ENCODE data around the gene ZNF79.
A peak's percentile ranks its signal among the peaks of the same experiment; 100 is the strongest.

Gene ZNF79

GRCh38 chr9:127438394-127438793 is 14.2 kb downstream of the ZNF79 start:
- TF ChIP-seq CSRNP3 (CRISPR knock-in tag; IDR thresholded peaks at IDR 0.05) = no peak
- TF ChIP-seq OSR1 (CRISPR knock-in tag; IDR thresholded peaks at IDR 0.05) = no peak
- TF ChIP-seq ZFP3 (CRISPR knock-in tag; IDR thresholded peaks at IDR 0.05) = no peak
- no peak for TF ChIP-seq PPARA (CRISPR knock-in tag; IDR thresholded peaks at IDR 0.05; ENCODE audit: borderline replicate concordance)
- TF ChIP-seq GLIS3 (CRISPR knock-in tag; IDR thresholded peaks at IDR 0.05) = no peak
- no peak for TF ChIP-seq ZFP30 (CRISPR knock-in tag; IDR thresholded peaks at IDR 0.05)
- no peak for ATAC-seq

- peak; percentile 20 for ATAC-seq
- TF ChIP-seq CREB5 (CRISPR knock-in tag; IDR thresholded peaks at IDR 0.05; ENCODE audit: low read depth) (no peak), POU6F1 (CRISPR knock-in tag; IDR thresholded peaks at IDR 0.05; ENCODE audit: borderline replicate concordance, low read depth) (no peak), TOX (CRISPR knock-in tag; IDR thresholded peaks at IDR 0.05; ENCODE audit: borderline replicate concordance) (no peak), PPARA (CRISPR knock-in tag; IDR thresholded peaks at IDR 0.05; ENCODE audit: borderline replicate concordance) (no peak), ARNTL (CRISPR knock-in tag; IDR thresholded peaks at IDR 0.05; ENCODE audit: borderline replicate concordance, low read depth) (no peak), ZNF565 (CRISPR knock-in tag; conservative IDR thresholded peaks at IDR 0.05; ENCODE audit: low read depth) (no peak), CSDC2 (CRISPR knock-in tag; IDR thresholded peaks at IDR 0.05) (no peak), ZNF8 (CRISPR knock-in tag; IDR thresholded peaks at IDR 0.05) (no peak), ESRRG (CRISPR knock-in tag; IDR thresholded peaks at IDR 0.05) (no peak), SNAI2 (CRISPR knock-in tag; IDR thresholded peaks at IDR 0.05) (no peak), PATZ1 (CRISPR knock-in tag; IDR thresholded peaks at IDR 0.05; ENCODE audit: borderline replicate concordance) (no peak), ZNF70 (CRISPR knock-in tag; IDR thresholded peaks at IDR 0.05) (no peak)
These were observed 20.2 kb downstream of the ZNF79 start for GRCh38 chr9:127444283-127444920.

GRCh38 chr9:127444921-127445850 is 21.0 kb downstream of the ZNF79 start:
- peak; percentile 2; the same call in 2 of the 3 replicates for ATAC-seq
- no peak for TF ChIP-seq ZNF70 (CRISPR knock-in tag; IDR thresholded peaks at IDR 0.05)
- TF ChIP-seq TOX (CRISPR knock-in tag; IDR thresholded peaks at IDR 0.05; ENCODE audit: borderline replicate concordance) = no peak
- no peak for TF ChIP-seq CSRNP3 (CRISPR knock-in tag; IDR thresholded peaks at IDR 0.05)
- TF ChIP-seq ZFP30 (CRISPR knock-in tag; IDR thresholded peaks at IDR 0.05) = no peak
- no peak for TF ChIP-seq TCF4 (CRISPR knock-in tag; IDR thresholded peaks at IDR 0.05; ENCODE audit: borderline replicate concordance)
- no peak for TF ChIP-seq BACH2 (CRISPR knock-in tag; IDR thresholded peaks at IDR 0.05; ENCODE audit: borderline replicate concordance)
- no peak for TF ChIP-seq ISL1 (CRISPR knock-in tag; IDR thresholded peaks at IDR 0.05)
- TF ChIP-seq ZNF565 (CRISPR knock-in tag; conservative IDR thresholded peaks at IDR 0.05; ENCODE audit: low read depth) = no peak
- TF ChIP-seq PPARA (CRISPR knock-in tag; IDR thresholded peaks at IDR 0.05; ENCODE audit: borderline replicate concordance) = no peak
- no peak for TF ChIP-seq ARNTL (CRISPR knock-in tag; IDR thresholded peaks at IDR 0.05; ENCODE audit: borderline replicate concordance, low read depth)
- TF ChIP-seq SNAI2 (CRISPR knock-in tag; IDR thresholded peaks at IDR 0.05) = no peak

Measured in SK-N-SH treated with all-trans-retinoic acid at 6 μM for 48 hours (cell line).